ENCODE measurements around the gene SYK. TPM values are rescaled to one million over a fixed set of nuclear protein-coding genes. Genes with fewer than 3 reads are reported as not detected.

The SYK gene
- total RNA-seq, 1 experiment from 2014 or later, result 9.0 TPM

GRCh38 chr9:90873422-90873821 lies 71.8 kb downstream of the SYK start:
- no peak overlapping the region for H3K4me3 ChIP-seq (replicated peaks in 1 of 2; ENCODE audit: low read depth in 1 of 2, low read length in 2 of 2)
- H2AFZ ChIP-seq (ENCODE audit: low read depth, low read length, poor library complexity, severe bottlenecking), result no peak overlapping the region
- no peak overlapping the region for H3K4me2 ChIP-seq (ENCODE audit: low read length)
- ChIA-PET POLR2A (no interaction called here), RAD21 (ENCODE audit: low non-redundant PET in 1 of 2, low total read pairs in 2 of 2, uncharacterized antibody in 2 of 2, unreplicated experiment in 2 of 2) (no interaction called here), CTCF (no interaction called here)
- H4K20me1 ChIP-seq (ENCODE audit: insufficient read depth), result no peaks in the 10 kb centered on the region
- intact Hi-C loops (cut with micrococcal nuclease), result loop anchor here (5.0 to 10.0 kb wide), 3 partner anchors 116 to 729 kb away; partner anchors contain the start of gene DIRAS2
- ATAC-seq (no peak), DNase-seq (ENCODE audit: low read depth, low spot score) (no peak)
- TF ChIP-seq SP1 (IDR thresholded peaks at IDR 0.05; ENCODE audit: low read depth) (no peak), ZNF274 (IDR thresholded peaks at IDR 0.05; ENCODE audit: low read depth, low read length) (no peak), SIN3A (IDR thresholded peaks at IDR 0.05; ENCODE audit: low read depth) (no peak), POLR2AphosphoS5 (IDR thresholded peaks at IDR 0.05; ENCODE audit: low read depth, low read length) (no peak), JUND (IDR thresholded peaks at IDR 0.05) (no peak), ZFX (IDR thresholded peaks at IDR 0.05) (no peak), RAD21 (IDR thresholded peaks at IDR 0.05; ENCODE audit: low read depth) (no peak)
- H3K9me3 ChIP-seq (ENCODE audit: control insufficient read depth in 1 of 2, insufficient read depth in 1 of 2, low read depth in 1 of 2, low read length in 2 of 2), result no peaks in the 10 kb centered on the region
- H3K27ac ChIP-seq (ENCODE audit: low read depth, low read length), result no peak overlapping the region
- H3K79me2 ChIP-seq (ENCODE audit: insufficient read depth, low read length), result no peaks in the 10 kb centered on the region
- H3K4me1 ChIP-seq (ENCODE audit: control insufficient read depth in 1 of 2, insufficient read depth in 2 of 2, low read length in 2 of 2), result no peaks in the 10 kb centered on the region
- no peaks in the 10 kb centered on the region for H3K36me3 ChIP-seq (ENCODE audit: control insufficient read depth in 1 of 2, insufficient read depth in 2 of 2, low read length in 2 of 2)
- no peaks in the 10 kb centered on the region for H3K9me2 ChIP-seq (ENCODE audit: insufficient read depth)
- no peak overlapping the region for H3K9ac ChIP-seq (ENCODE audit: low read length)
- H3K27me3 ChIP-seq (ENCODE audit: insufficient read depth, low read length), result no peaks in the 10 kb centered on the region
- no TSS peak for BruUV-seq (replicated peaks)

GRCh38 chr9:90874194-90874593 lies 72.6 kb downstream of the SYK start:
- no peak overlapping the region for H3K9ac ChIP-seq (ENCODE audit: low read length)
- no peak for ATAC-seq
- no TSS peak for BruUV-seq (replicated peaks)
- no peak overlapping the region for H3K4me3 ChIP-seq (replicated peaks in 1 of 2; ENCODE audit: low read depth in 1 of 2, low read length in 2 of 2)
- CTCF ChIA-PET, result no interaction called here
- no peak overlapping the region for H3K4me2 ChIP-seq (ENCODE audit: low read length)
- no peak for DNase-seq (ENCODE audit: low read depth, low spot score)
- no peak overlapping the region for H3K27ac ChIP-seq (ENCODE audit: low read depth, low read length)
- H3K27me3 ChIP-seq (ENCODE audit: insufficient read depth, low read length), result no peaks in the 10 kb centered on the region
- no peaks in the 10 kb centered on the region for H3K9me2 ChIP-seq (ENCODE audit: insufficient read depth)
- no peaks in the 10 kb centered on the region for H4K20me1 ChIP-seq (ENCODE audit: insufficient read depth)
- H3K9me3 ChIP-seq (ENCODE audit: control insufficient read depth in 1 of 2, insufficient read depth in 1 of 2, low read depth in 1 of 2, low read length in 2 of 2), result no peaks in the 10 kb centered on the region
- intact Hi-C loops (cut with micrococcal nuclease), result loop anchor here (5.0 to 10.0 kb wide), 3 partner anchors 117 to 729 kb away; partner anchors contain the start of gene DIRAS2
- no peak overlapping the region for H2AFZ ChIP-seq (ENCODE audit: low read depth, low read length, poor library complexity, severe bottlenecking)
- H3K79me2 ChIP-seq (ENCODE audit: insufficient read depth, low read length), result no peaks in the 10 kb centered on the region
- RAD21 ChIA-PET (ENCODE audit: low non-redundant PET in 1 of 2, low total read pairs in 2 of 2, uncharacterized antibody in 2 of 2, unreplicated experiment in 2 of 2), result no interaction called here
- no peak for TF ChIP-seq EZH2 (IDR thresholded peaks at IDR 0.05)
- TF ChIP-seq RAD21 (IDR thresholded peaks at IDR 0.05; ENCODE audit: low read depth), result peak; percentile 22
- no peaks in the 10 kb centered on the region for H3K4me1 ChIP-seq (ENCODE audit: control insufficient read depth in 1 of 2, insufficient read depth in 2 of 2, low read length in 2 of 2)
- H3K36me3 ChIP-seq (ENCODE audit: control insufficient read depth in 1 of 2, insufficient read depth in 2 of 2, low read length in 2 of 2), result no peaks in the 10 kb centered on the region
- POLR2A ChIA-PET, result no interaction called here

Measured in HCT116 (cell line).